Measurements from ENCODE around the gene EOLA1.
"Not testable (repeated sequence)": the region's sequence is repeated elsewhere in the genome, so short reads cannot be mapped to it uniquely, and the experiment has no call there.

The EOLA1 gene

DNA sequence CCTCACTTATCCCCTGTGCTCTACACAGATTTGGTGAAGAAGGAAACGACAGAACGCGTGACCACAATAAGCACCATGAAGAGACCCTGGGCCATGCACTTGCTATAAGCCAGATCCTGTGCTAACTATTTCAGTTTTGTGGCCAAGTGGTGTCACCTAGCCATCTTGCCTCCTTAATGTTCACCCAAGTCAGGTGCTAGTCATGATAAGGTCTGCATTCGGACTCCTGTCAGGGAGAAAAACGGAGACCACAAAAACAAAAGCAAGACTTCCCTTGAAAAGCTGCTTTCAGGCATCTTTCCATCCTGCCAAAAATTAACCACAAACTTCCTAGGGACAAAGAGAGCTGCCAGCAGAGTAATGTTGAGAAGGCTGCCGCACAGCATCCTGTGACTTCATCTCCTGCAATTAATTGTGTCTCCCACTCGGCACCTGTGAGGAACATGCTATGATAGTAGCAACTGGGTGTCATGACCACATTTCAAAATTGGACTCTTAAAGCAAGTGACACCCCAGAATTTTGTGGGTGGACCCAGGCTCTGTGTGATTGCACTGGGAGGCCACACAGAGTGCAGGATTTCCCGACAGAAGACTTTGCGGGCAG lies 26.9 kb upstream of the EOLA1 start:
- DNase-seq (ENCODE audit: low read depth in 2 of 2), result no peak

DNA sequence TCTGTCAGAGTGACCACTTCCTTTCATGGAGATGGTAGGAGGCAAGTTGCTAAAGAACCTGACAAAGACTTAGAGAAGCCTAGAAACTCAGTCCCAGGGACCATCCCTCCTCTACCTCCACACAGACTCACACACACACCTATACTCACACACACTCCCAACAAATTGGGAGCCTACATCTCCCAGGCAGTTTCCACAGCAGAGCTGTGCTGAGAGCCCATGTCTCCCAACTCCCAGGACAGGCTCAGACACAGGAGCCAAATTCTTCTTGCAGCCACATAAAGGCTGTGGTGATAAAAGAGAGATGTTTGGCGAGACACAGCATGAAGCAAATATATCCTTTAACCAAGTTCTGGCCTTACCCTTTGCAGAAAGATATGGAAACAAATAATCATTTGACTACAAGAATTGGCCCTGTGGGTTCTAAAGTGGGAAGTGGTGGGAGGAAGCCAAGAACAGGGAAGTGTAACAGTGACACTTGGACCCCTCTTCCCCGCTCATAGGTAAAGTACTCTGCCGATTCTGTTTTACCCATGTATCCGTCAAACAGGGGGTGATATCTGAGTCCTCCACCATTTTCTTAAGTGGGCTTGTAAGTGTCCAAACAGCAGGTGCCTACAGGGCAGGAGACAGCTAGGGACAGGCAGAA lies 24.7 kb upstream of the EOLA1 start:
- DNase-seq (ENCODE audit: low read depth in 2 of 2), result no peak

DNA sequence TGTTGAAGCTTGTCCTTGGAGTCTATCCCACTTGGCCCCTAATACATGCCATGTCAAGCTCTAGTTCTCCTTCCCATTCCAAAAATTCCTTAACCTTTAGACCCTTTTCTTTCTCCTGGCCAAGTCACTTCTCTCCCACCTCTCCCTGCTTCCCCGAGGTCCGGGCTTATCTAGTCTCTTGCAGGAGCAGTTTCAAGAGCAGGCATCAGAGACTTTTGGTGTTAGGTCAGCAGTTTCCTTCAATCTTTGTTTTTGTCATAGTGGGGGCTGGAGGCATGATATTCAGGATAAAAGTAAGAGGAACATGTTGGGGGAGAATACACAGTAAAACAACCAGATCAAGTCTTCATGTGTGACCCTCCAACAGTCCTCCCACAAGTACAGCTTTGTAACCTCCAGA lies 24.2 kb upstream of the EOLA1 start:
- no peak for DNase-seq (ENCODE audit: low read depth in 2 of 2)

DNA sequence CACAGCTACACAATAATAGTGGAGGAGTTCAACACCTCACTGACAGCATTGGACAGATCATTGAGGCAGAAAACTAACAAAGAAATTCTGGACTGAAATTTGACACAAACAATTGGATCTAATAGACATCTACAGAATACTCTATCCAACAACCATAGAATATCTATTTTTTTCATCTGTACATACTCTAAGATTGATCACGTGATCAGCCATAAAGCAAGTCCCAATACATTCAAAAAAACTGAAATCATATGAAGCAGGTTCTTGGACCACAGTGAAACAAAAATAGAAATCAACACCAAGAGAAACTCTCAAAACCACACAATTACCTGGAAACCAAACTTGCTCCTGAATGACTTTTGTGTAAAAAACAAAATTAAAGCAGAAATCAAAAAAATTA lies 23.5 kb upstream of the EOLA1 start:
- no peak for DNase-seq (ENCODE audit: low read depth in 2 of 2)

DNA sequence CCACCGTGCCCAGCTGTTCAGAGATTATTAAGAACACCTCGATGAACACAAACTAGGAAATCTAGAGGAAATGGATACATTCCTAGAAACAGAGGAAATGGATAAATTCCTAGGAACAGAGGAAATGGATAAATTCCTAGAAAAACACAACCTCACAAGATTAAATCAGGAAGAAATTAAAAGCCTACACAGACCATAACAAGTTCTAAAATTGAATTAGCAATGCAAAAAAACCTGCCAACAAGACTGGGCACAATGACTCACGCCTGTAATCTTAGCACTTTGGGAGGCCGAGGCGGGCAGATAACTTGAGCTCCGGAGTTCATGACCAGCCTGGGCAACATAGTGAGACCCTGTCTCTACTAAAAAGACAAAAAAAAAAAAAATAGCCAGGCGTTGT lies 22.6 kb upstream of the EOLA1 start:
- DNase-seq (ENCODE audit: low read depth in 2 of 2), result no peak

DNA sequence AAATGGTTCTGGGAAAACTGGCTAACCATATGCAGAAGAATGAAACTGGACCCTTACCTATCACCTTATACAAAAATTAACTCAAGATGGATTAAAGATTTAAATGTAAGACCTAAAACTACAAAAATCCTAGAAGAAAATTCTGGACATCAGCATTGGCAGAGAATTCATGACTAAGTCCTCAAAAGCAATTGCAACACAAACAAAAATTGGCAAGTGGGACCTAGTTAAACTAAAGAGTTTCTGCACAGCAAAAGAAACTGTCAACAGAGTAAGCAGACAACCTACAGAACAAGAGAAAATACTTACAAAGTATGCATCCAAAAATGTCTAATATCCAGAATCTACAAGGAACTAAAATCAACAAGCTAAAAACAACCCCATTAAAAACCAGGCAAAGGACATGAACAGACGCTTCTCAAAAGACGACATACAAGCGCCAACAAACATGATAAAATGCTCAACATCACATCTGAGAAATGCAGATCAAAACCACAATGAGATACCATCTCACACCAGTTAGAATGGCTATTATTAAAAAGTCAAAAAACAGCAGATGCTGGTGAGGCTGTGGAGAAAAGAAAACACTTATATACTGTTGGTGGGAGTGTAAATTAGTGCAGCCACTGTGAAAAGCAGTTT lies 20.1 kb upstream of the EOLA1 start:
- not testable (repeated sequence) for DNase-seq (ENCODE audit: low read depth in 2 of 2)

DNA sequence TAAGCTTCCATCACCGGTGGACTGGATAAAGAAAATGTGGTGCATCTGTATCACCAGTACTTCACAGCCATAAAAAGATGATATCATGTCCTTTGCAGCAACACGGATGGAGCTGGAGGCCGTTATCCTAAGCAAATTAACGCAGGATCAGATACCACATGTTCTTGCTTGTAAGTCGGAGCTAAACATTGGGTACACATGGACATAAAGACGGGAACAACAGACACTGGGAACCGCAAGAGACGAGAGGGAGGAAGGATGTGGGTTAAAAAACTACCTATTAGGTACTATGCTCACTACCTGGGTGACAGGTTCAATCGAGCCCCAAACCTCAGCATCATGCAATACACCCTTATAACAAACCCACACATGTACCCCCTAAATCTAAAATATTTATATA lies 19.4 kb upstream of the EOLA1 start:
- DNase-seq (ENCODE audit: low read depth in 2 of 2), result no peak

DNA sequence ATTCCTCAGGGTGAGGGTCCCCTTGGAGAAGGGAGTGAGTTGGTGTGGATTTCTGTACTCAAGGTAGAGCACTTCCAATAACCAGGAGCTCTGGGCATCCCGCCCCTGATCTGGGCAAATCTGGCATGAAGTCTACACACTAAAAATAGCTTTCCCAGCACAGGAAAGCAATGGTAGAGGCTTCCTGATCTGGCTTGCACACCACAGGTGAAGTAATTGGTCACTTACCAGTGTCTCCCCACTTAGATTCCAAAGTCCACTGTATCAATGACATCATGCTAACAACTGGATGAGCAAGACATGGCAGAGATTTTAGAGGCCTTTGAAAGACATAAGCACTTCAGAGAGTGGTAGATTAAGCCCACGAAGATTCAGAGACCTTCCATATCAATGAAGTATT lies 17.9 kb upstream of the EOLA1 start:
- no peak for DNase-seq (ENCODE audit: low read depth in 2 of 2)

DNA sequence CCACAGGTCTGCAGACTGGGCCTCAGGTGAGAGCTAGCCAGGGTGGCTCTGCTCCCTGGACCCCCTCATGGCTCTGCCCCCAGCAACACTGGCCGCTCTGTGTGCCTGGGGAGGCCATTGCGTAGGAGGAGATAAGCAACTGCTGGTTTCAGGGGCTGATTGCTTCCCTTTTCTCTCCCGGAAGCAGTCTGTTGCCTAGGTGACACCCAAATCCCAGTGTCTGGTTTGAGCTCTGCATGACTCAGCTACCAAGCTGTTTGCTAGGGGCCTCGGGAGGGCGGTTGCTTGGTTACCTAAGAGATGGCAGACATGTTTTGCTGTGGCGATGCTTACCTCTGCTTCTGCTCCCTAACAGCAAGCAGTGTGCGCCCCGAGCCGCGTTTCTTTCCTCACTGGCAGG lies 15.4 kb upstream of the EOLA1 start:
- DNase-seq (ENCODE audit: low read depth in 2 of 2), result not testable (repeated sequence)

DNA sequence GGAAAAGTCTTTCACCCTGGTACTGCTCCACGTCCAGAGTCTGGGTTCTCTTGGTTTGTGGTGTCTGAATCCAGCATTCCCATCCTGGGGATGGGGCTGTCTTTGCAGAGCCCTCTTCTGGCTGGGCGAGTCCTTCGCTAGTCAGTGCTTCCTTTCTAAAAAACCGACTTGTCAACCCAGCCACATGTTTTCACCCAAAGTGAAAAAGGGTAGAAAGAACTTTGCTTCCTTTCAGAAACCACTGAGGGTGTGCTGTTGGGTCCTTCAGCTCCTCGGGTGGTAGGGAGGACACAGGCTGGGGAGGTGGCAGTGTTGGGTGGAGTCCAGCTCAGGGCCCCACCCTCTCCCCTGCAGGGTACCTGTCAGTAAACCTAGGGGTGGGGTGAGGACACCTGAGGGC lies 14.9 kb upstream of the EOLA1 start:
- not testable (repeated sequence) for DNase-seq (ENCODE audit: low read depth in 2 of 2)

DNA sequence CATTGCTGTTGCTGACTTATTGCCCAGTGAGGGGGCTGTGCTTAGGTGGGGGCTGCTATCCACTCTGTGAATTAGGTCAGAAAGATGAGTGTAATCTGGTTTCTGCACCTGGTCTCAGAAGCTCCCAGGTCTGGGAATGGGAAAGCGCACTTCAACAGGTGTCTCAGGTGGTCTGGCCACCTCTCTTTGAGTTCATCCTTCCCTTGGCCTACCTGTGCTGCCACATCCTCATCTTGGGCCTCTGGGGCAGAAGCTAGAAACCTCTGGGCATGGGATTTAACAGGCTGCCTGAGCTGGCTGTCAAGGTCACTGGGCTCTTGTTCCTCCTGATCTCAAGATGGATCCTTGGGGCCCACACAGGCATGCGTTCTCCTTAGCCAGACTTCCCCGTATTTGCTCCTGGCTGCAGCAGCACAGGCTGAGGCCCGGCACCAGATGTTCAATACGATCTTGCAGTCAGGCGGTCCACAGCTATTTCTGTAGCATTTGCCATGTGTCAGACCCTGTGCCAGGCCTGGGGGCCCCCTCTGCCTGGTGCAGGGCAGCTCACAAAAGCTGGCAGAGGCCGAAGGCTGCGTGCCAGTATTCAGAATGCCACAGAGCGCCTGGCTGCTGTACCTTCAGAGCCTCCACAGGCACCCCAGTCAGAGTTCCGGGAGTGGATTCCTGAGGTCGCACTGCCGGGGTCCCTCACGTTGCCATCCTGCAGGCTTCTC lies 14.3 kb upstream of the EOLA1 start:
- DNase-seq (ENCODE audit: low read depth in 2 of 2), result not testable (repeated sequence)

DNA sequence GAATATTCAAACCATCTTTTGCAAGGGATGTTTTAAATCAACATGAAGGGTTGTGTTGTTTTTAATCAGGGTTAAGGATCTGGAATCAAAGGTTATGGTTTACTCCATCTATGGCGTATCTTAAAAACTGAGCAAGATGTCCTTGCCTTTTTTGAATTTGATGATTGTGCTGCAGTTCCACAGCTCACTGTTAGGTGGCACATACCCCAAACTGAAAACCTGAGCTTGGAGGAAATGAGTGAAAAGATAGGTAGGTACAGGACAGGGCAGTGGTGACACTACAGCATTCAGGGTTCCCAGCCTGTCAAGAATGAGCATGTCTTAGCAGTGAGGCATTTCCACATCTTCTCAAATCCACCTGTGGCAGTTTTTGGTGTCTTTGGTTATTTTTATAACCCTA lies 13.1 kb upstream of the EOLA1 start:
- no peak for DNase-seq (ENCODE audit: low read depth in 2 of 2)

DNA sequence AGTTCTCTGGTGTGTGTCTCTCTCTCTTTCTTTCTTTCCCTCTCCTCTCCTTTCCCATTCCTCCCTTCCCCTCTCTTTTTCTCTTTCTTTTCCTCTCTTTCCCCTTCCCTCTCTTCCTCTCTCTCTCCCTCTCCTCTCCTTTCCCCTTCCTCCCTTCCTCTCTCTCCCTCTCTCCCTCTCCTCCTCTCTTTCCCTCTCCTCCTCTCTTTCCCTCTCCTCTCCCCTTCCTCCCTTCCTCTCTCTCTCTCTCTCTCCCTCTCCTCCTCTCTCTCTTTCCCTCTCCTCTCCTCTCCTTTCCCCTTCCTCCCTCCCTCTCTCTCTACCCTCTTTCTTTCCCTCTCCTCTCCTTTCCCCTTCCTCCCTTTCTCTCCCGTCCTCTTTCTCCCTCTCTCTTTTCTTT lies 12.4 kb upstream of the EOLA1 start:
- no peak for DNase-seq (ENCODE audit: low read depth in 2 of 2)

DNA sequence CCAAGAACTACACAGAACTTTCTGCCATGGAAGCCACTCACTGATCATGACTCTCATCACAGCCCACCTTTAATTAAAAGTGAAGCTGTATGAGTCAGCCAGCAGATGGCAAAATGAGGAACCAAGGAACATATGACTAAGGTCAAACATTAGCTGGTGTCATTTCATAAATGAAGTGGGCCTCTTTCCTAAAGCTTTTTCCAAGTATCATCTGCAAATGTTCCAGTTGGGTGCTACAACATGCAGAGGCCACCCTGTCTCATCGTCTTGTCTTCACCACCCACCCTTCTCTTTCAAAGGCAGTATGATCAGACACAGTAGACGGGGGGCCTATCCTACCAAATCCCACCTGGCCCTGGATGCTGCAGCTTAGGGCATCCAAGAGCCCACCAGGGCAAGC lies 9.2 kb upstream of the EOLA1 start:
- DNase-seq (ENCODE audit: low read depth in 2 of 2), result no peak

DNA sequence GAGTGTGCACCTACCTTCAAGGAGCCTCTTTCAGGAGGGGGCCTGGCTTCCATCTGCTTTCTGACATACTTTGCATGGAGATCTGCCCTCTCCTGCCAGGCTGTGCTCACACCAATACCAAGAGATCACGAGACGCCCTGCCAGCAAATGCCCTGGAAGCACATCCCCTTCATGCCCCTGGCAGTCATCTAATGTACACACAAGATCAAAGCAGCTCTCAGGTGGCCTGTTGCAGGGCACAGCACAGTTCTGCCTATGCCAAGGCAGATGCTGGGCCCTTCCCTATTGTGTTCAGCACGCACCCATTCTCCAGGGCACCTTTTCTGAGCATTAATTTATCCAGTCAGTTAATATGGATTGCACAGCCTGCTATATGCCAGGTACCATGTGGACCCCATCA lies 7.9 kb upstream of the EOLA1 start:
- DNase-seq (ENCODE audit: low read depth in 2 of 2), result not testable (repeated sequence)

DNA sequence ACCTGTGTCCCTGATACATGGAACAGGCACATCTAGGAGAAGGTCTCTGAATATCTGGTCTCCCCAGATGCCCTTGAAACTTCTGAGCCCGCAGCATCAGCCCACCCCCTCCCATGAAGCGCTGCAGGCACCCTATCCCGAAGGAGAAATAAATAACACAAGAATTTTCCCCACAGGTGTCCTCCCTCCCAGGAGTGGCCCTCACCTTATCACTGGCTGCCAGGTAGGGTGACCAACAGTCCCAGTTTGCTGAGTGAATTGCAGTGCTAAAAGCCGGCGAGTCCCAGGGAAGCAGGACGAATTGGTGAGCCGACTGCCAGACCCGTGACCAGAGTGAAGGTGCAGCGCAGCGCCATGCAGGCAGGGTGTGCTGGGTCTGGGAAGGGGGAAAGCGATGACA lies 6.8 kb upstream of the EOLA1 start:
- not testable (repeated sequence) for DNase-seq (ENCODE audit: low read depth in 2 of 2)

DNA sequence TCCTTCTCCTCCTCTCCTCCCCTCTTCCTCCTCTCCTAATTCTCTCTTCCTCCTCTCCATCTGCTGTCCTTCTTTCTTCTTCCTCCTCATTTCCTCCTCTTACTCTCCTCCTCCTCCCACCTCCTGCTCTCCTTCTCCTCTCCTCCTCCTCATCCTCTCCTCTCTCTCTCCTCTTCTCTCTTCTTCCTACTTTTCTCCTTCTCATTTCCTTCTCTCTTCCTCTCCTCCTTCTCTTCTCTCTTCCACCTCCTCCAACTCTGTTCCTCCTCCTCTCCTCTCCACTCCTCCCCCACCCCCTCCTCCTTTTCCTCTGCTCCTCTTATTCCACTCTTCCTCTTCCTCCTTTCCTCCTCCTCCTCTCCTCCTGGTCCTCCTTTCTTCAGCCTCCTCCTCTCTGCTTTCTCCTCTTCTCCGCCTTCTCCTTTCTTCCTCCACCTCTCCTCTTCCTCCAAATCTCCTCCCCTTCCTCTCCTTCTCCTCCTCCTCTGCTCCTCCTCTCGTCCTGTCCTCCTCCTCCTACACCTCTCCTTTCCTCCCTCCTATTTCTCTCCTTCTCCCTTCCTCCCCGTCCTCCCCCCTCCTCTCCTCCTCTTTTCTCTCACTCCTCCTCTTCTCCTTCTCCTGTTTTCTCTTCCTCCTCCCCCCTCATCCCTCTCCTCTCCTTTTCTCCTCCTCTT lies 5.7 kb upstream of the EOLA1 start:
- not testable (repeated sequence) for DNase-seq (ENCODE audit: low read depth in 2 of 2)

DNA sequence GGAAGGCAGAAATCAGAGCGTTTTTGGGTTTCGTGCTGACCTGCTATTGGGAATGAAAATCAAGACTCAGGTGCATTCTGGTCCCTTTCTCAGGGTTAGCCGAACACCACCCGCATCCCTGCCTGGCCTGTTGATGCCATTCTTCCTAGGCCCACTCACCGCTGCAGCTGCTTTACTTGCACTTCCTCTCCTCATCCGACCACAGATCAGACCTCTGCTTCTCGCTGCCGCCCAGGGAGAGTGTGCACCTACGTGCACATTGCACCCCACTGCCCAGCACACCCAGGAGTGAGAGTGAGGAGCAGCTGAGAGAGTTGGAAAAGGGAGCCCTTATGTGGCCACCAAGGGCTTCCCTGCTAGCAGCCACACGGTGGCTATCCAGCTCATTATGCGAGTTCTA lies 3.3 kb upstream of the EOLA1 start:
- not testable (repeated sequence) for DNase-seq (ENCODE audit: low read depth in 2 of 2)

DNA sequence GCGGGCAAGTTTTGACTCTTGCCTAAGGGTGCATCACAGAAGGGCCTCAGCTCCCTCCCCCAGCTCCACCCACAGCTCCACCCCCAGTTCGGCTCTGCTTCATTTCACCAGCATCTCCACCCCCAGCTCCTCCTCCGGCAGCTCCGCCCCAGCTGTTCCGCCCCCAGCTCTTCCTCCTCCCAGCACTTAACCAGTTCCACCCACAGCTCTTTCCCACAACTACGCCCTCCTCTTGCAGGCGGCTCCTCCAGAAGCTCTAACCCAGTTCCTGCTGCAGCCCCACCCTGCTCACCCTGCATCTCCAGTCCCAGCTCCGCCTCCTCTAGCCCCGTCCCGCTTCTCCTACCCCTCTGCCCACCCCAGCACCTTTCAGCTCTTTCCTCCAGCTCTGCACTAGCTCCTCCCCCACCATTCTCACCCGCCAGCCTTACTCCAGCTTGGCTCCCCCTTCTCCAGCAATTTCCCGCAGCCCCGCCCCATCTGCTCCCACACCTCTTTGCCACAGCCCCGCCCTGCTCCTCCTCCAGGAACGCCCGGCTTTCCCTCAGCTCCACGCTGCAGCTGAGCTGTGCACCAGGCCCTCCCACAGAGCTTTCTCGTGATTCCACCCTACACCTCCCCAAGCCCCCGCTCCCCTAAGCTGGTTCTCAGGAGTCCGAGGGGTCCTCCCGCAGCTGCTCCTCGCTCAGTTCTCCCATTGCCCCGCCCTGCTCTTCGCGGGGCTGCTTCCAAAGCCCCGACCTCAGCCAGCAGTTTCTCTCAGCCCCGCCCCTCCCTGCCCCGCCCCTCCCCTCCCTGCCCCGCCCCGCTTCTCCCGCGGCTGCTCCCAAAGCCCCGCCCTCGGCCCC lies 1.3 kb upstream of the EOLA1 start:
- peak; percentile 62 to 67 for DNase-seq (ENCODE audit: low read depth in 2 of 2)

DNA sequence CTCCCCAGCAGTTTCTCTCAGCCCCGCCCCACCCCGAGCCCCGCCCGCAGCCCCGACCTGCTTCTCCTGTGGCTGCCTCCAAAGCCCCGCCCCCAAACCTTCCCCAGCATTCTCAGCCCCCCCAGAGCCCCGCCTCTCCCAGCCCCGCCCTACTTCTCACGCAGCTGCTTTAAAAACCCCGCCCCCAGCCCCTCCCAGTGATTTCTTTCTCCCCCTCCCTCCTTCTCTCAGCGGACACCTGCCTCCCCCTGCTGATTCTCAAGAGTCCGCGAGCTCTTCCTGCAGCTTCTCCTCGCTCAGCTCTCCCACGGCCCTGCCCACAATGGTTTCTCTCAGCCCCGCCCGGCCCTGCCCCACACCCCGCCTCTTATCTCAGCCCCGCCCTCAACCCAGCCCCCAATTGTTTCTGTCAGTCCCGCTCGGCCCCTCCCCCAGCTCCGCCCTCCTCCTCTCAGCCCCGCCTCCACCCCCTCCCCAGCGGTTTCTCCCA lies 636 bp upstream of the EOLA1 start:
- peak; percentile 73 to 78 for DNase-seq (ENCODE audit: low read depth in 2 of 2)

DNA sequence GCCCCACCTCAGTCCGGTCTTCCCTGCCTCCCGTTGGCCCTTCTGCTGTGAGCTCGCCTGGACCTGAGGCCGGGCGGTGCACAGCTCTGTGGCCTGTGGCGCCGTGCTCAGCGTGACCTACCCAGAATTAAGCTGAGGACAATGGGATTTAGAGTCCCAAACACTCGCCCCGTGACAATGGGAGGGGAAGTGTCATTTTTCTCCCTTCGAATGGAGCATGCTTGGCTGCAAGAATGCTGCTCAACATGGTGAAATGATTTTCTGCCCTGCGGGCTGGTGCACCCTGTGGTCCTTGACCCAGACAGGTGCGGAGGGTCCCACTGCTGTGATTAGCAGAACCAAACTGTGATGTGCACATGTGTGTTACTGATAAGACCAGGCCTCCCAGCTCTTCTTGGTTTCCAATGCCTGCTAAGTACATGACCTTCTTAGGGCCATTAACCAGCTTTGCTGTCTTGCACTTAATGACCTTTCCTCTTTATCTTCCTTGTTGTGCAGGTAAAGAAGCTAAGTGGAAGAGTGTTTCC lies 772 bp downstream of the EOLA1 start:
- no peak for DNase-seq (ENCODE audit: low read depth in 2 of 2)

All from stimulated activated CD8-positive, alpha-beta memory T cell treated with anti-CD3 and anti-CD28 coated beads, Interleukin-7, amount 100 ng/mL, for 1 hour (primary cell).